EL (cell line): ENCODE results near the gene REL.
"Not testable (repeated sequence)": the region's sequence is repeated elsewhere in the genome, so short reads cannot be mapped to it uniquely, and the experiment has no call there.

Source experiments
- DNase-seq: peaks from one replicate; pipeline ENCODE4 v3.0.0-alpha.2; 2016

The REL gene

GRCh38 chr2:60881047-60881932 is at the start of gene REL:
TSS of gene REL (plus strand) at chr2:60881574. CDS start at chr2:60881841, 267 bp downstream.
- peak; percentile 89 for DNase-seq

- no peak for DNase-seq
Observed at GRCh38 chr2:60831921-60832320, 49.5 kb upstream of the REL start.

GRCh38 chr2:60832621-60833020 is 48.8 kb upstream of the REL start:
- no peak for DNase-seq

GRCh38 chr2:60834270-60834717 is 47.1 kb upstream of the REL start:
- DNase-seq = no peak

GRCh38 chr2:60836491-60836890 is 44.9 kb upstream of the REL start:
- DNase-seq = no peak

GRCh38 chr2:60837123-60837522 is 44.3 kb upstream of the REL start:
- no peak for DNase-seq

GRCh38 chr2:60838481-60838880 is 42.9 kb upstream of the REL start:
- no peak for DNase-seq

- DNase-seq = no peak
Observed at GRCh38 chr2:60839126-60839813, 42.1 kb upstream of the REL start.

- no peak for DNase-seq
Observed at GRCh38 chr2:60840880-60841279, 40.5 kb upstream of the REL start.

- DNase-seq = no peak
Observed at GRCh38 chr2:60843006-60843405, 38.4 kb upstream of the REL start.

GRCh38 chr2:60844105-60844504 is 37.3 kb upstream of the REL start:
- no peak for DNase-seq

GRCh38 chr2:60847854-60848253 is 33.5 kb upstream of the REL start:
- DNase-seq = no peak

GRCh38 chr2:60849187-60849586 is 32.2 kb upstream of the REL start:
- peak; percentile 20 for DNase-seq

- no peak for DNase-seq
Observed at GRCh38 chr2:60852282-60852860, 29.0 kb upstream of the REL start.

- DNase-seq = no peak
Observed at GRCh38 chr2:60853531-60853930, 27.8 kb upstream of the REL start.

GRCh38 chr2:60855989-60856669 is 25.2 kb upstream of the REL start:
- peak; percentile 35 for DNase-seq

GRCh38 chr2:60857056-60857455 is 24.3 kb upstream of the REL start:
- DNase-seq = no peak

- DNase-seq = no peak
Observed at GRCh38 chr2:60858897-60859311, 22.5 kb upstream of the REL start.

GRCh38 chr2:60861736-60862135 is 19.6 kb upstream of the REL start:
- peak; percentile 17 for DNase-seq

GRCh38 chr2:60862642-60863041 is 18.7 kb upstream of the REL start:
- DNase-seq = no peak

GRCh38 chr2:60865361-60865760 is 16.0 kb upstream of the REL start:
- DNase-seq = not testable (repeated sequence)

GRCh38 chr2:60867007-60867406 is 14.4 kb upstream of the REL start:
- DNase-seq = no peak

GRCh38 chr2:60867848-60868247 is 13.5 kb upstream of the REL start:
- no peak for DNase-seq
